Endothelial cell (in vitro differentiated cells): ENCODE measurements around the gene TCF23. TPM values are rescaled to one million over a fixed set of nuclear protein-coding genes. Genes with fewer than 3 reads are reported as not detected.
"Not testable (repeated sequence)": the region's sequence is repeated elsewhere in the genome, so short reads cannot be mapped to it uniquely, and the experiment has no call there.

Experiments used
- DNase-seq: peaks from one replicate; pipeline ENCODE4 v3.0.0; 2021; ENCODE audit warnings: low spot score
- H3K27ac Mint-ChIP-seq: one replicate; pipeline ENCODE4 v1.8.0; 2021; ENCODE audit warnings: mixed read lengths, inconsistent platforms; ENCODE audit not compliant: unreplicated experiment
- H3K27me3 Mint-ChIP-seq: one replicate; pipeline ENCODE4 v1.8.0; 2021; ENCODE audit warnings: mild to moderate bottlenecking, moderate library complexity, mixed read lengths, inconsistent platforms; ENCODE audit not compliant: unreplicated experiment
- H3K36me3 Mint-ChIP-seq: one replicate; pipeline ENCODE4 v1.8.0; 2021; ENCODE audit warnings: mild to moderate bottlenecking, low read depth, mixed read lengths, inconsistent platforms; ENCODE audit not compliant: unreplicated experiment
- H3K4me1 Mint-ChIP-seq: one replicate; pipeline ENCODE4 v1.8.0; 2021; ENCODE audit warnings: mild to moderate bottlenecking, mixed read lengths, inconsistent platforms; ENCODE audit not compliant: unreplicated experiment
- H3K4me3 Mint-ChIP-seq: one replicate; pipeline ENCODE4 v1.8.0; 2021; ENCODE audit warnings: mild to moderate bottlenecking, mixed read lengths, inconsistent platforms; ENCODE audit not compliant: unreplicated experiment
- H3K9me3 Mint-ChIP-seq: one replicate; pipeline ENCODE4 v1.8.0; 2021; ENCODE audit warnings: mixed read lengths, inconsistent platforms; ENCODE audit not compliant: unreplicated experiment
- CTCF ChIP-seq: fragments of 200-600 bp; sonication (generic); IDR thresholded peaks from one replicate; pipeline ENCODE4 v1.5.0; 2021; ENCODE audit warnings: antibody characterized with exemption; ENCODE audit not compliant: unreplicated experiment
- total RNA-seq: library from RNA; stranded (reverse); fragmentation: NEBNext Ultra II Directional; extraction: Animal tissue kit (Norgen Biotek cat#: 25700); gene quantifications from one replicate; pipeline ENCODE4 v1.2.1, GENCODE V29; 2021; ENCODE audit not compliant: unreplicated experiment

Gene TCF23
- total RNA-seq, 1 donor from 2014 or later: not detected

- no peak overlapping the region for H3K27ac Mint-ChIP-seq
- H3K36me3 Mint-ChIP-seq: no peaks in the 10 kb centered on the region
- H3K27me3 Mint-ChIP-seq: no peaks in the 10 kb centered on the region
- no peak for DNase-seq
- H3K4me1 Mint-ChIP-seq: no peaks in the 10 kb centered on the region
- TF ChIP-seq CTCF: no peak
- no peak overlapping the region for H3K4me3 Mint-ChIP-seq
- H3K9me3 Mint-ChIP-seq: no peaks in the 10 kb centered on the region
These were observed 22.6 kb downstream of the TCF23 start for GRCh38 chr2:27171351-27171848.

GRCh38 chr2:27174638-27175037 lies 25.8 kb downstream of the TCF23 start:
- TF ChIP-seq CTCF: no peak
- Mint-ChIP-seq H3K36me3 (no peaks in the 10 kb centered on the region), H3K9me3 (no peaks in the 10 kb centered on the region), H3K27ac (no peak overlapping the region), H3K4me1 (no peaks in the 10 kb centered on the region), H3K27me3 (peaks cover 1% of the 10 kb centered on the region), H3K4me3 (no peak overlapping the region)
- no peak for DNase-seq

GRCh38 chr2:27175330-27175729 lies 26.5 kb downstream of the TCF23 start:
- DNase-seq: no peak
- H3K27me3 Mint-ChIP-seq: peaks cover 1% of the 10 kb centered on the region
- H3K9me3 Mint-ChIP-seq: no peaks in the 10 kb centered on the region
- H3K4me3 Mint-ChIP-seq: no peak overlapping the region
- no peaks in the 10 kb centered on the region for H3K36me3 Mint-ChIP-seq
- no peaks in the 10 kb centered on the region for H3K4me1 Mint-ChIP-seq
- no peak for TF ChIP-seq CTCF
- H3K27ac Mint-ChIP-seq: no peak overlapping the region

- not testable (repeated sequence) for H3K27ac Mint-ChIP-seq, H3K27me3 Mint-ChIP-seq, H3K4me1 Mint-ChIP-seq, DNase-seq, H3K9me3 Mint-ChIP-seq, H3K4me3 Mint-ChIP-seq, H3K36me3 Mint-ChIP-seq
These were observed 27.0 kb downstream of the TCF23 start for GRCh38 chr2:27175781-27176180.

- no peak for DNase-seq
- Mint-ChIP-seq H3K36me3 (no peaks in the 10 kb centered on the region), H3K27ac (no peak overlapping the region), H3K4me3 (no peak overlapping the region), H3K9me3 (no peaks in the 10 kb centered on the region), H3K4me1 (no peaks in the 10 kb centered on the region), H3K27me3 (peaks cover 1% of the 10 kb centered on the region)
- no peak for TF ChIP-seq CTCF
These were observed 28.9 kb downstream of the TCF23 start for GRCh38 chr2:27177441-27178351.
